Mammary epithelial cell (primary cell): ENCODE data around the gene PPIP5K1.
"Not testable (repeated sequence)": the region's sequence is repeated elsewhere in the genome, so short reads cannot be mapped to it uniquely, and the experiment has no call there.

Experiments
- CTCF ChIP-seq, 2 donors: IDR thresholded peaks in 1 of 2; conservative IDR thresholded peaks in 1 of 2; 2 replicates each; pipeline ENCODE4 v1.5.1; 2011 to 2012; ENCODE audit warnings: inconsistent platforms in 2 of 2, low read length in 2 of 2, mild to moderate bottlenecking in 2 of 2, control low read depth in 1 of 2, low read depth in 1 of 2; ENCODE audit not compliant: insufficient read depth in 1 of 2; ENCODE audit errors: extremely low read depth in 1 of 2
- EZH2 ChIP-seq: IDR thresholded peaks from 2 replicates; pipeline ENCODE4 v1.6.1; 2012; ENCODE audit warnings: low read length, inconsistent platforms, borderline replicate concordance

- TF ChIP-seq CTCF (conservative IDR thresholded peaks at IDR 0.05 in 1 of 2, IDR thresholded peaks at IDR 0.05 in 1 of 2; ENCODE audit: extremely low read depth in 1 of 2, insufficient read depth in 1 of 2, low read depth in 1 of 2, low read length in 2 of 2); EZH2: not testable (repeated sequence)
Observed at GRCh38 chr15:43574607-43575006, 15.4 kb downstream of the PPIP5K1 start.
